ENCODE data around the gene GAST. TPM values are rescaled to one million over a fixed set of nuclear protein-coding genes. Genes with fewer than 3 reads are reported as not detected.

Gene GAST
- total RNA-seq, 4 donors from 2014 or later, result not detected

DNA sequence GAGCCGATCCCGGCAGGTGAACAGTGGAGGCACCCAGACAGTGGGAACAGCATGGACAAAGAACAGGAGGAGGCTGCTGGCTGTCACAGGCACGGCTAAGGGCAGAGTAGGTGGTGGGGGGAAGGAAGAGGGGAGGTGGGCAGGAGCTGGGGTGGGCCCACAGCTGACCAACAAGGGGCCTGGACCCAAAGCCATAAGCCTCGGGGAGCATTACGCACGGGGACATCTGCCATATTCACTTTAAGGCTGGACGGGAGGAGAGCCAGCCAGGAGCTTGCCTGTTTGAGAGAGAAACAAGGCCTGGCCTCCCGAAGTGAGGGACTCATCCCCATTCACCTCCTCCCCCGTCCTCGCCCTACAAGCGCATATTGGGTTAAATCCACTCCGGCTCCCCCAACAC, 41.9 kb downstream of the GAST start:
- WGBS, 2 donors (ENCODE audit: low coverage in 1 of 2), result 78% methylated on average over 5 to 11 of the region's 12 CpGs
- H3K36me3 ChIP-seq, result peaks cover 0 to 27% (median 11%) of the 10 kb centered on the region in 4 donors

GRCh38 chr17:41758601-41759000, 46.5 kb downstream of the GAST start:
- 83% methylated on average over 8 of the region's 9 CpGs; no CpG with 5 or more reads in 1 of the 2 donors for WGBS, 2 donors (ENCODE audit: low coverage in 1 of 2)
- intact Hi-C loops (cut with DNase I; ENCODE audit: low total_unique reads) (no loop called here), in situ Hi-C loops (cut with MboI; ENCODE audit: low pct_ligation_motif_present in 1 of 4, low pct_unique_long_range_greater_than_20kb in 1 of 4, low sequenced_read_pairs in 3 of 4) (no loop called here)
- Histone ChIP-seq H3K27ac (no peak overlapping the region), H3K4me3 (no peak overlapping the region), H3K27me3 (no peaks in the 10 kb centered on the region), H3K36me3 (peaks cover 0 to 41% (median 18%) of the 10 kb centered on the region in 4 donors), H3K4me1 (no peaks in the 10 kb centered on the region), H3K9me3 (no peaks in the 10 kb centered on the region)
- no peak for DNase-seq
- TF ChIP-seq, protein P1, sequence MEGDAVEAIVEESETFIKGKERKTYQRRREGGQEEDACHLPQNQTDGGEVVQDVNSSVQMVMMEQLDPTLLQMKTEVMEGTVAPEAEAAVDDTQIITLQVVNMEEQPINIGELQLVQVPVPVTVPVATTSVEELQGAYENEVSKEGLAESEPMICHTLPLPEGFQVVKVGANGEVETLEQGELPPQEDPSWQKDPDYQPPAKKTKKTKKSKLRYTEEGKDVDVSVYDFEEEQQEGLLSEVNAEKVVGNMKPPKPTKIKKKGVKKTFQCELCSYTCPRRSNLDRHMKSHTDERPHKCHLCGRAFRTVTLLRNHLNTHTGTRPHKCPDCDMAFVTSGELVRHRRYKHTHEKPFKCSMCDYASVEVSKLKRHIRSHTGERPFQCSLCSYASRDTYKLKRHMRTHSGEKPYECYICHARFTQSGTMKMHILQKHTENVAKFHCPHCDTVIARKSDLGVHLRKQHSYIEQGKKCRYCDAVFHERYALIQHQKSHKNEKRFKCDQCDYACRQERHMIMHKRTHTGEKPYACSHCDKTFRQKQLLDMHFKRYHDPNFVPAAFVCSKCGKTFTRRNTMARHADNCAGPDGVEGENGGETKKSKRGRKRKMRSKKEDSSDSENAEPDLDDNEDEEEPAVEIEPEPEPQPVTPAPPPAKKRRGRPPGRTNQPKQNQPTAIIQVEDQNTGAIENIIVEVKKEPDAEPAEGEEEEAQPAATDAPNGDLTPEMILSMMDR (IDR thresholded peaks at IDR 0.05), result no peak
- TF ChIP-seq EP300 (IDR thresholded peaks at IDR 0.05; ENCODE audit: low read depth) (no peak), POLR2AphosphoS5 (IDR thresholded peaks at IDR 0.05) (no peak), POLR2A (IDR thresholded peaks at IDR 0.05) (no peak)

More for the DNA sequence above, 41.9 kb downstream of the GAST start:
- no peak overlapping the region for H3K4me3 ChIP-seq
- no peak overlapping the region for H3K27ac ChIP-seq
- no peak for TF ChIP-seq POLR2A (IDR thresholded peaks at IDR 0.05)
- no peak for TF ChIP-seq POLR2AphosphoS5 (IDR thresholded peaks at IDR 0.05)
- TF ChIP-seq EP300 (IDR thresholded peaks at IDR 0.05; ENCODE audit: low read depth), result no peak
- TF ChIP-seq, protein P1 (IDR thresholded peaks at IDR 0.05), result no peak
- H3K4me1 ChIP-seq, result no peaks in the 10 kb centered on the region
- in situ Hi-C loops (cut with MboI; ENCODE audit: low pct_ligation_motif_present in 1 of 4, low pct_unique_long_range_greater_than_20kb in 1 of 4, low sequenced_read_pairs in 3 of 4) (no loop called here), intact Hi-C loops (cut with DNase I; ENCODE audit: low total_unique reads) (no loop called here)
- DNase-seq, result no peak
- H3K27me3 ChIP-seq, result no peaks in the 10 kb centered on the region
- H3K9me3 ChIP-seq, result no peaks in the 10 kb centered on the region

DNA sequence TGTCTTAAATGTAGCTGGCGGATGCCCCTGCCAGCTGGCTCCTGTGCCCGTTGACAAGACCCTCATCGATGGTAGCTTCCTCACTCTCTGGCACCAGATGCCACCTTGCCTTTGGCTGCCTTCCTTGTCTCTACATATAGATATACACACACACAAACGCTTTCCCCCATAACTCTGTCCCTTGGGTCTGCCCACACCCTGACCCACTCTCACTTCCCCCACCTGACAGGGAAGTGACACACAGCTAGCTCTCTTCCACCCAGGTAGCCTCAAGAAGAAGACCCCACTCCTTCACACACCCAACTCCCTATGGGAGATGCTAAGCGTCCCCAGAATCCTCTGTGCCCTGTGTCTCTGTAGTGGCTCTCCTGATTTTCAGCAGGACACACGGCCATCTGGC, 48.7 kb downstream of the GAST start:
- TF ChIP-seq EP300 (IDR thresholded peaks at IDR 0.05; ENCODE audit: low read depth) (no peak), POLR2A (IDR thresholded peaks at IDR 0.05) (no peak), POLR2AphosphoS5 (IDR thresholded peaks at IDR 0.05) (no peak)
- TF ChIP-seq, protein P1 (IDR thresholded peaks at IDR 0.05), result no peak
- Histone ChIP-seq H3K4me3 (no peak overlapping the region), H3K27ac (no peak overlapping the region), H3K36me3 (peaks cover 0 to 46% (median 22%) of the 10 kb centered on the region in 4 donors), H3K9me3 (no peaks in the 10 kb centered on the region), H3K4me1 (no peaks in the 10 kb centered on the region), H3K27me3 (no peaks in the 10 kb centered on the region)
- in situ Hi-C loops (cut with MboI; ENCODE audit: low pct_ligation_motif_present in 1 of 4, low pct_unique_long_range_greater_than_20kb in 1 of 4, low sequenced_read_pairs in 3 of 4), result no loop called here
- 82 to 92% methylated on average over 4 to 6 of the region's 6 CpGs for WGBS, 2 donors (ENCODE audit: low coverage in 1 of 2)
- DNase-seq, result no peak
- intact Hi-C loops (cut with DNase I; ENCODE audit: low total_unique reads), result no loop called here

- intact Hi-C loops (cut with DNase I; ENCODE audit: low total_unique reads) (no loop called here), in situ Hi-C loops (cut with MboI; ENCODE audit: low pct_ligation_motif_present in 1 of 4, low pct_unique_long_range_greater_than_20kb in 1 of 4, low sequenced_read_pairs in 3 of 4) (no loop called here)
- Histone ChIP-seq H3K27ac (no peak overlapping the region), H3K36me3 (peaks cover 0 to 45% (median 25%) of the 10 kb centered on the region in 4 donors), H3K27me3 (no peaks in the 10 kb centered on the region), H3K4me1 (no peaks in the 10 kb centered on the region), H3K9me3 (no peaks in the 10 kb centered on the region), H3K4me3 (no peak overlapping the region)
- WGBS, 2 donors (ENCODE audit: low coverage in 1 of 2), result 74% methylated on average over 6 of the region's 6 CpGs; no CpG with 5 or more reads in 1 of the 2 donors
- no peak for TF ChIP-seq POLR2AphosphoS5 (IDR thresholded peaks at IDR 0.05)
- TF ChIP-seq EP300 (IDR thresholded peaks at IDR 0.05; ENCODE audit: low read depth), result no peak
- TF ChIP-seq POLR2A (IDR thresholded peaks at IDR 0.05), result no peak
- TF ChIP-seq, protein P1 (IDR thresholded peaks at IDR 0.05), result no peak
- no peak for DNase-seq
These were observed 50.3 kb downstream of the GAST start for GRCh38 chr17:41762391-41762790.

Data from transverse colon (tissue), 4 donors.